Esophagus squamous epithelium (tissue), 4 donors: ENCODE measurements around the gene PLEKHH2.

Source experiments
- POLR2A ChIP-seq, 4 donors: fragments of 450-650 bp; IDR thresholded peaks; one replicate each; pipeline ENCODE4 v1.6.1; 2017; ENCODE audit warnings: antibody characterized with exemption in 4 of 4, mild to moderate bottlenecking in 4 of 4, moderate library complexity in 3 of 4
- TF ChIP-seq, protein P1 (sequence below), 6 experiments: fragments of 450-650 bp in 4 of 6; fragments of 200-600 bp in 2 of 6; sonication (generic) in 2 of 6; IDR thresholded peaks; one replicate each; pipeline ENCODE4 v1.5.1; 2016 to 2019; ENCODE audit warnings: antibody characterized with exemption in 6 of 6, mild to moderate bottlenecking in 4 of 6, moderate library complexity in 4 of 6

DNA sequence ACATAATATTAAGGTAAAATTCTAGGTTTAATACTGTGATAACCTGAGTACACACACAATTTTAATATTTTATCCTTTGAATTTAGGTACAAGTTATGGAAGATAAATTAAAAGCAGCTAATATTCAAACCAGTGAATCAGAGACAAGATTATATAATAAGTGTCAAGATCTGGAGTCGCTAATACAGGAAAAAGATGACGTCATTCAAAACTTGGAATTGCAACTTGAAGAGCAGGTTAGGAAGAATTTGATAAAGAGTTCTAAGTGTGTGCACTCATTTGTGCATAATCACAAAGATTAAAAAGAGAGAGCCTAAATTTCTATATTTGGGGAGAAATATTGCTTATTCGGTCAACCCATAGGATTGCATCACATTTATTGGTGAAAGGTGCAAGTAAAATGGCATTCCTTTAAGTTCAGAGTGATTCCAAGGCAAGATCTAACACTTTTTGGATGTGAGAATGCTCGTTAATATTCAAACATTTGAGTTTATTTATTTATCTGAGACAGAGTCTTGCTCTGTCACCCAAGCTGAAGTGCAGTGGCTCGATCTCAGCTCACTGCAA lies 55.5 kb downstream of the PLEKHH2 start:
- TF ChIP-seq POLR2A (IDR thresholded peaks at IDR 0.05), result no peak
- TF ChIP-seq, protein P1, sequence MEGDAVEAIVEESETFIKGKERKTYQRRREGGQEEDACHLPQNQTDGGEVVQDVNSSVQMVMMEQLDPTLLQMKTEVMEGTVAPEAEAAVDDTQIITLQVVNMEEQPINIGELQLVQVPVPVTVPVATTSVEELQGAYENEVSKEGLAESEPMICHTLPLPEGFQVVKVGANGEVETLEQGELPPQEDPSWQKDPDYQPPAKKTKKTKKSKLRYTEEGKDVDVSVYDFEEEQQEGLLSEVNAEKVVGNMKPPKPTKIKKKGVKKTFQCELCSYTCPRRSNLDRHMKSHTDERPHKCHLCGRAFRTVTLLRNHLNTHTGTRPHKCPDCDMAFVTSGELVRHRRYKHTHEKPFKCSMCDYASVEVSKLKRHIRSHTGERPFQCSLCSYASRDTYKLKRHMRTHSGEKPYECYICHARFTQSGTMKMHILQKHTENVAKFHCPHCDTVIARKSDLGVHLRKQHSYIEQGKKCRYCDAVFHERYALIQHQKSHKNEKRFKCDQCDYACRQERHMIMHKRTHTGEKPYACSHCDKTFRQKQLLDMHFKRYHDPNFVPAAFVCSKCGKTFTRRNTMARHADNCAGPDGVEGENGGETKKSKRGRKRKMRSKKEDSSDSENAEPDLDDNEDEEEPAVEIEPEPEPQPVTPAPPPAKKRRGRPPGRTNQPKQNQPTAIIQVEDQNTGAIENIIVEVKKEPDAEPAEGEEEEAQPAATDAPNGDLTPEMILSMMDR (IDR thresholded peaks at IDR 0.05), result no peak
